Activated CD4-positive, alpha-beta T cell treated with anti-CD3 and anti-CD28 coated beads, Interleukin-2, amount 10 ng/mL, durations not matched to agents 7 days and 5 days (primary cell): Measurements from ENCODE around the gene CCR7. TPM values are rescaled to one million over a fixed set of nuclear protein-coding genes. Genes with fewer than 3 reads are reported as not detected.
A peak's percentile ranks its signal among the peaks of the same experiment; 100 is the strongest.

Experiments
- CTCF ChIA-PET: fragments of 350-600 bp; sonication (Branson Sonifier 250); formaldehyde crosslinking; loops from one replicate; lab custom pipeline; 2021; ENCODE audit warnings: antibody characterized with exemption; lab: Charles Lee
- POLR2A ChIA-PET: fragments of 350-600 bp; sonication (Branson Sonifier 250); formaldehyde crosslinking; loops from one replicate; lab custom pipeline; 2021; ENCODE audit warnings: antibody characterized with exemption; lab: Charles Lee
- DNase-seq: peaks from one replicate; pipeline ENCODE4 v3.0.0-alpha.2; 2020
- H3K27ac Mint-ChIP-seq: one replicate; pipeline ENCODE4 v1.8.0; 2021; ENCODE audit warnings: mild to moderate bottlenecking, moderate library complexity, mixed read lengths
- H3K27me3 Mint-ChIP-seq: one replicate; pipeline ENCODE4 v1.8.0; 2021; ENCODE audit warnings: mixed read lengths
- H3K36me3 Mint-ChIP-seq: one replicate; pipeline ENCODE4 v1.8.0; 2021; ENCODE audit warnings: low read depth, mixed read lengths
- H3K4me1 Mint-ChIP-seq: one replicate; pipeline ENCODE4 v1.8.0; 2021; ENCODE audit warnings: mixed read lengths
- H3K4me3 Mint-ChIP-seq: one replicate; pipeline ENCODE4 v1.8.0; 2021; ENCODE audit warnings: mild to moderate bottlenecking, moderate library complexity, mixed read lengths
- H3K9me3 Mint-ChIP-seq: one replicate; pipeline ENCODE4 v1.8.0; 2021; ENCODE audit warnings: mixed read lengths
- total RNA-seq, 2 experiments: library from RNA; stranded (reverse); gene quantifications; one replicate each; pipeline ENCODE4 v1.2.3, GENCODE V29; 2021

CCR7 gene
- total RNA-seq, 2 experiments from 2014 or later, result 281 to 323 TPM

DNA sequence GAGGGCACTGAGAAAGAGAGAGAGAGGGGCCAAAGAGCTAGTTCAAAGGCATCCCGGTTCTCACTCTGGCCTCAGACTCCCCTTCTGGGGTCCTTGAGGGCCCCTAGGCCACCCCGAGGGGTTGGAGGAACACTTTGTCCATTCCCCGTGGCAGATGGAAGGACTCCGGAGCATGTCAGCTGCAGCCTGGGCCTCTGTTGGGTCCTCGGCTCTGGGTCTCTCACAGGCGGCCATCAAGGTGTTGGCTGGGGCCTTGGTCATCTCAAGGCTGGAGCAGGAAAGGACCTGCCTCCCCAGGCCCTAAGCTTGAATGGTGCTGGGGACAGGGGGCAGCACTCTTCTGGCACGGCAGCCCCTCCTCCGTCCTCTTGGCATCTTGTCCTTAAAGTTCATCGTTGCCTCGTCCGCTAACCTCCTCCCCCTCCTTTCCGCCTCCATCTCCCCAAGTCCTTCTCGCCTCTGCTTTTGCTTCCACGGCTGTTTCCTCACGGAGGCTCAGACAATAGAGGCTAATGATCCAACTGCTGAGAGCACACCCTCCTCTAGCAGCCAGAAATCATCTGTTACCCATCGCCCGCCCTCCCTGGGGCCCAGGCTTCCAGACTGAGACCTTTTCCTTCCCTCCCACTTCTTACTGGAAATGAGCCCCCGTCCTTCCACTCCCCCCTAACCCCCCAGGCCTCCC, 23.3 kb downstream of the CCR7 start:
- Mint-ChIP-seq H3K4me3 (peak overlapping the region; percentile 56), H3K4me1 (peaks cover 83% of the 10 kb centered on the region), H3K27me3 (no peaks in the 10 kb centered on the region), H3K36me3 (peaks cover 6% of the 10 kb centered on the region), H3K27ac (peak overlapping the region; percentile 82), H3K9me3 (no peaks in the 10 kb centered on the region)
- ChIA-PET CTCF (interaction anchor here (0.9 to 21.2 kb wide), 3 partner anchors 9 to 124 kb away, joined by 4 to 317 read pairs (median 41); partner anchors contain the start of gene TOP2A), POLR2A (no interaction called here)
- DNase-seq, result no peak

DNA sequence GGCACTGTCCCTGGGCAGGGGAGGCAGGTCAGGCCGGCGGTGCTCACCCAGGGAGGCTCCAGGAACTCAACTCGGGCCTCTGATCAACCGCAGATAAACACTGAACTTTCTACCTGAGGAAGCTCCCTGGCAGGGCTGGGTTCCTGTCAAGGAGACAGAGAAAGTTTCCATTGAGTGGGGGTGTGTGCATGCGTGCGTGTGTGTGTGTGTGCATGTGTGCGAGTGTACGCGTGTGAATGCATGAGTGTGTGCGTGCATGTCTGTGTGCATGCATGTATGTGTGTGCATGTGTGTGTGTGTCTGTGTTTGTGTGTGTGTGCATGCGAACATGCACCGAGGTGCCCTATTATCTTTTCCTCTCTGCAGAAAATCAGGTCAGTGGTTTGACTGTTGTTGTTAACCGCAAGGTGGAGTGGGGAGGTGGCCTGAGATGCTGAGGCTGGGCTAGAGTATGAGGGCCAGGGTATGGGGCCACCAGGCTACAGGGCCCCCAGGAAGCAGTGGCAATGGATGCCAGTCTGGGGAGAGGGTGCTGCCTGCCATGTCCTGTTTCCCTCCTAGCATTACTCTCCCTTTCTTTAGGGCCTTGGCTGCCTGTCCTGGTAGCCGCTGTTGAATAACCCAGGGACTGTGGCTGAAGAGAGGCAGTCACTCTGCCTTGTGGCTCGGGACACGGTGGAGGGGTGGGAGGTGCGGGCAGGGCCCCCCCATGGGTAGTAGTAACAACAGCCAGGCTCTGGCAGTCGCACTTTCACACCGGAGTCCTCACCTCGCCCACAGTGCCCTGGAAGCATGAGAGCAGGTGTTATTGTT, 24.0 kb downstream of the CCR7 start:
- peak overlapping the region; percentile 60 for H3K4me3 Mint-ChIP-seq
- peak overlapping the region; percentile 82 for H3K27ac Mint-ChIP-seq
- POLR2A ChIA-PET, result no interaction called here
- peak; percentile 86 for DNase-seq
- H3K27me3 Mint-ChIP-seq, result no peaks in the 10 kb centered on the region
- CTCF ChIA-PET, result interaction anchor here (0.9 to 21.2 kb wide), 6 partner anchors 8 to 187 kb away, joined by 3 to 317 read pairs (median 4); partner anchors contain the start of gene TOP2A
- peaks cover 3% of the 10 kb centered on the region for H3K36me3 Mint-ChIP-seq
- no peaks in the 10 kb centered on the region for H3K9me3 Mint-ChIP-seq
- H3K4me1 Mint-ChIP-seq, result peaks cover 83% of the 10 kb centered on the region

DNA sequence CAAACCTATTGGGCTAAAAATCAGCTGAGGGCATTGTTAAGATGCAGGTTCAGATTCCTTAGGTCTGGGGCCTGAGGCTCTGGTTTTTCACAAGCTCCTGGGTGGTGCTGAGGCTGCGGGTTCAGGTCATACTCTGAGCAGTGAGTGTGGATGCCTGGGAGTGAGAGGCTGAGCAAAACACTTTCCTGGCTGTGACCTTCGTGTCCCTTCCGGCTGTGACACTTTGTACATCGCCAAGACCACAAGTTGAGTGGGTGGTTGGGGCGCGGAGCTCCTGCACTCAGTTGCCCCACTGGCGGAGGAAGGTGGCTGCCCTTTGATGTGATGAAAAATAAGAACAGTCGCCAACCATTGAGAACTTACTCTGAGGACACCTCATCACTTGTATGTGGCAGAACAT, 24.8 kb downstream of the CCR7 start:
- Mint-ChIP-seq H3K4me1 (peaks cover 82% of the 10 kb centered on the region), H3K27me3 (no peaks in the 10 kb centered on the region), H3K4me3 (peak overlapping the region; percentile 60), H3K9me3 (no peaks in the 10 kb centered on the region), H3K27ac (peak overlapping the region; percentile 82), H3K36me3 (no peaks in the 10 kb centered on the region)
- DNase-seq, result peak; percentile 64
- ChIA-PET CTCF (interaction anchor here (0.8 to 21.2 kb wide), 11 partner anchors 7 to 186 kb away, joined by 3 to 317 read pairs (median 5); partner anchors contain the start of genes IGFBP4 and TOP2A), POLR2A (interaction anchor here (0.9 kb wide), 1 partner anchor 22 kb away, joined by 4 read pairs; no protein-coding TSS in a partner anchor)

DNA sequence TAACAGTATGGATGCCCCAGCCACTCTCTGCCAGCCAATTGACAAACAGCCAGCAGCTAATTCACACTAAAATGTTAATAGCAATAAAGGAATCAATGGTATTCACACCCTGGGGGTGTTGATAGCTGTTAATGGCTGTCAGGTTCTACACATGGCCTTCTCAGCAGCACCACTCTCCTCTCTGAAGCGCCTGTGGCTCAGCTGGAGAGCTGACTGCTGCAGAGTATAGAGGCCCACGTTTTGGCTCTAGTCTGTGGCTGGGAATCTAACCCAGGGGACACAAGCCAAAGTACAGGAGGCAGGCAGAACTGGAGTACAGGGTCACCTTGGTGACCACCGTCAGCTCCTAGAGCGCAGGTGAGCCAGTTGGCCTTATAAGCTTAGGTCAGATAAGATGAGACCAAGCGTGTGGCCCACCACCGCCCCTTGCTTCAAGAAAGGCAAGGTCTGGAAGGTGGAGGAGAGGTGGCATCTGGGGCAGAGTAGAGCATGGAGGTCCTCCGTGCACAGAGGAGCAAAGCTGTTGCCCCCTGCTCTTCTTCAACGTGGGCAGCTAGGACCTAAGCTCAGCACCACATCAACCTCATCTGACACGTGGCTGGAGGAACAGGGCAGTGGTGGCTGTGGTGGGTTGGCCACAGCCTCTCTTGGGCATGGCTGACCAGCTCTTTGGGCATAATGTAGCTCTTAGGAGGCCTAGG, 25.4 kb downstream of the CCR7 start:
- Mint-ChIP-seq H3K4me1 (peaks cover 83% of the 10 kb centered on the region), H3K27me3 (no peaks in the 10 kb centered on the region), H3K36me3 (no peaks in the 10 kb centered on the region), H3K9me3 (no peaks in the 10 kb centered on the region), H3K27ac (peak overlapping the region; percentile 82), H3K4me3 (peak overlapping the region; percentile 60)
- no peak for DNase-seq
- ChIA-PET POLR2A (interaction anchor here (0.9 kb wide), 1 partner anchor 23 kb away, joined by 4 read pairs; no protein-coding TSS in a partner anchor), CTCF (interaction anchor here (0.8 to 21.2 kb wide), 14 partner anchors 7 to 185 kb away, joined by 3 to 317 read pairs (median 4); partner anchors contain the start of genes IGFBP4 and TOP2A)

DNA sequence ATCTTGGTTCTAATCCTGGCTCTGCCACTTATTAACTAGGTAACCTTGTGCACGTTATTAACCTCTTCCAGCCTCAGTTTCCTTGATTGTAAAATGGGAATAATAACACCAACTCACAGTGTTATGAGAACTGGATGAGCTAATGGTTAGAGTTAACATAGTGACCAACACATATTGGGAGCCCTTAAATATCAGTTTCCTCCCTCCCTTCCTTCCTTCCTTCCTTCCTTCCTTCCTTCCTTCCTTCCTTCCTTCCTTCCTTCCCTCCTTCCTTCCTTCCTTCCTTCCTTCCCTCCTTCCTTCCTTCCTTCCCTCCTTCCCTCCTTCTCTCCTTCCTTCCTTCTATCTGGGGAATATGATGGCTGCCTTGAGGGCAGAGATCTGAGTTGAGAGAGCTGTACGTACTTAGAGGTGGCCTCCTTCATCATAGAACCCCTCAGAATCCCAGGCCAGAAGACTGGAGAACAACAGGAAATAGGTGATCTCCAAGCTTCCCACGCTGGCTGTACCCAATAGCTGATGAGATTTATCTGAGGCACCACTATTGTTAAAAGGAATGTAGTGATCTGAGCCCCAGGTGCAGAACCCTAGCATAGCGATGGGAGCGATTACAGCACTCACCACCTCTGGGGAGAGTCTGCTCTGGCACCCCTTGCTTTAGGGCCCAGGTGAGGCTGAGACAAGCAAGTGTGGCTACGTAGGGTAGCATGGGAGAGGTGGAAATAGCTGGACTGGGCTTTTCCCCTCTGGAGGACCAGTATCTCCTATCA, 26.2 kb downstream of the CCR7 start:
- Mint-ChIP-seq H3K4me3 (no peak overlapping the region), H3K9me3 (no peaks in the 10 kb centered on the region), H3K27me3 (no peaks in the 10 kb centered on the region), H3K4me1 (peaks cover 89% of the 10 kb centered on the region), H3K27ac (peak overlapping the region; percentile 33), H3K36me3 (no peaks in the 10 kb centered on the region)
- CTCF ChIA-PET, result interaction anchor here (0.7 to 21.2 kb wide), 10 partner anchors 9 to 184 kb away, joined by 3 to 317 read pairs (median 4); partner anchors contain the start of genes IGFBP4 and TOP2A
- DNase-seq, result no peak
- POLR2A ChIA-PET, result no interaction called here

DNA sequence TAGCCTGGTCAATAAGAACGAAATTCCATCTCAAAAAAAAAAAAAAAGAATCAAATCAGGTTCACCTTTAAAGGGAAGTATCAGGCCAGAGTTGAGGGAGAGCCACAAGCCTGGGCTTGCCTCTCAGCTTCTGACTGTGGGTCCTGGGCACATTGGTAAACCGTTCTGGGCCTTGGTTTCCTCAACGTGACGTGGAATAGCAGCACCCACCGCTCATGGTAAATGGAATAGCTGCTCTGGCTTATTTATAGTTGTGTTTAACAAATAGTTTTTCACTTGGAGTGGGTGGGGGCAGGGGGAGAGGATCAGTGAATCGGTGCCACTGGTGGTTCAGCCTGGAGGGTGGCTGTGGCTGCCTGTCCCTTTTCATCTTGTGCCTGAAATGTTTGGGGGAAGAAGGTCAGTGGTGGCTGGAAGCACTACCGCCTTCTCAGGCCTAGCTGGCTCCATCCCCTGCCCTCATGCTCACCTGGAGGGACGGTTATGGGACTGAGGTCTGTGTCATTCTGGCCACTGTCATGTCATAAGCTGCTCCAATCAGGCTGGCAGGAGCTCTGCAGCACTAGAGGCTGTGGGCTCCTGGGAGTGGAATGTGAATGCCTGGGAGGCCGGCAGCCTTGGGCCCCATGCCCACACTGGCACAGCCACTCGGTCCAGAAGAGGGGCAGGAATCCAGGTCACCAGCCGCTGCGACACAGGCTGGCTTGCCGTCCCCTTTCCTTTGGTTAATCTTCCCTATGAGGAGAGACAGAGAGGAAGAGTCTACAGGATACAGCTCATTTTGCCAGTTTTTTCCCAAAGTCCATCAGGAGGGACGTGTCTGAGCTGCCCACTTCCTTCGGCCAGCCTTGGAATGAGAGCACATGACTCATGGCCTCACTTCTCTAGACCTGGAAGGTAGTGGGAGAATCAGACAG, 27.0 kb downstream of the CCR7 start:
- Mint-ChIP-seq H3K9me3 (no peaks in the 10 kb centered on the region), H3K4me3 (no peak overlapping the region), H3K36me3 (no peaks in the 10 kb centered on the region), H3K4me1 (peaks cover 96% of the 10 kb centered on the region), H3K27ac (peak overlapping the region; percentile 36), H3K27me3 (peaks cover 2% of the 10 kb centered on the region)
- POLR2A ChIA-PET, result interaction anchor here (0.9 kb wide), 1 partner anchor 111 kb away, joined by 3 read pairs; no protein-coding TSS in a partner anchor
- DNase-seq, result no peak
- CTCF ChIA-PET, result interaction anchor here (0.6 to 21.2 kb wide), 10 partner anchors 10 to 339 kb away, joined by 3 to 317 read pairs (median 4); no protein-coding TSS in a partner anchor

DNA sequence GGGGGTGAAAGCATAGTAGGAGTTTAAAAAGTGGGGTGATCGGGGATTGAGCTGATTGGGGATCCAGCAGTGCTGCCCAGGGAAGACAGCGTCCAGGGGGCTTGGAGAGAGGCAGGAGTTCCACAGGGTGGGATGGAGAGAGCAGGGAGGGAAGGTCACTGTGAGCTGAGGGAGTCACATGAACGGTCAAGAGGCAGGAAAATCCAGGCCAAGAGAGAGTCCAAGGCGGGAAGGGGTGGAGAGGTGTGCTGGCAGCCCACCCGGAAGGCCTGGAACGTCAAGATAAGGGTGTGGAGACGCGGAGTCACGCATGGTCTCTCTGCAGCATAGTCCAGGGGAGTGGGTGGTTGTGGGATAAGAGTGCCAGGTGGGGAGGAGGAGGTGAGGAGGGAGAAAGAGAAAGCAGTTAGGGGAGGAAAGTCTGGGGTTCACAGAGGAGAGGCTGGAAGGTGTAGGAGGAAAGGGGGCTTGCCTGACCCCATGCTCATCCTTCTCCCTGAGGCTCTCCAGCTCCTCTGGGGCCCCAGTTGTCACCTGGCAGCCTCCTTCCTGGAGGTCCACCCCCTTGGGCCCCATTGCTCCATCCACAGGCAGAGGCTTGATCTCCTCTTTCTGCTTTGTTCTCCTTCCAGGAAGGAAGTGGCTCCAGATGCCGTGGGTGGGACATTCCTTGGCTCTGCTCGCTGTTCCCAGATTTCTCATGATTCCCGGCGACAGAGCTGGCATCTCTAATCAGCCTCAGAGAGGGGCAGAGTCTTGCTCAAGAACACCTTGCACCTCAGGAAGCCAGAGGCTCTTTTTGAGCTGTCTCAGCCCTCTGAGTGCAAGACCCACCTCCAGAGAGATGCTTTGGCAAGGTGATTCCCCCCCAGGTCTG, 28.7 kb downstream of the CCR7 start:
- Mint-ChIP-seq H3K36me3 (no peaks in the 10 kb centered on the region), H3K27me3 (peaks cover 2% of the 10 kb centered on the region), H3K9me3 (no peaks in the 10 kb centered on the region), H3K4me3 (no peak overlapping the region), H3K27ac (peak overlapping the region; percentile 54), H3K4me1 (peaks cover 96% of the 10 kb centered on the region)
- ChIA-PET POLR2A (interaction anchor here (0.6 kb wide), 1 partner anchor 93 kb away, joined by 3 read pairs; no protein-coding TSS in a partner anchor), CTCF (interaction anchor here (0.5 to 21.2 kb wide), 10 partner anchors 11 to 1542 kb away, joined by 3 to 317 read pairs (median 5); partner anchors contain the start of gene TOP2A)
- no peak for DNase-seq

DNA sequence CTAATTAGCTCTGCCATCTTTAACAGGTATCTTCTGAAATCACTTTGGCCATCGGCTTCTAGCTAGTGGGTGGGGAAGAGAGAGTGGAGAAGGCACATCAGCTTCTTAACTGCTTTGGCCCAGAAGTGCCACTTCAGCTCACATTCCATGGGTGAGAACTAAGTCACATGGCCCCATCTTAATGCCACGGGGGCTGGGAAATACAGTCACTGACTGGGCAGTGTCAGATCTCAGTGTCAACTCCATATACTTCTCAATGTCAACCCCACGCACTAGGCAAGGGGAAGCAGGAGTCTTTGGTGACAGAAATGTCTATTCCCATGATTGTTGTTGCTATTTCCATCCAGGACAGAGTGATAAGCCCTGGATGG, 29.4 kb downstream of the CCR7 start:
- DNase-seq, result no peak
- Mint-ChIP-seq H3K36me3 (peaks cover under 1% of the 10 kb centered on the region), H3K4me1 (peaks cover 96% of the 10 kb centered on the region), H3K9me3 (no peaks in the 10 kb centered on the region), H3K4me3 (no peak overlapping the region), H3K27ac (peak overlapping the region; percentile 54), H3K27me3 (peaks cover 2% of the 10 kb centered on the region)
- CTCF ChIA-PET, result interaction anchor here (0.7 to 21.2 kb wide), 11 partner anchors 12 to 233 kb away, joined by 3 to 317 read pairs (median 5); partner anchors contain the start of genes GJD3 and TOP2A
- POLR2A ChIA-PET, result interaction anchor here (0.6 kb wide), 1 partner anchor 92 kb away, joined by 3 read pairs; no protein-coding TSS in a partner anchor

DNA sequence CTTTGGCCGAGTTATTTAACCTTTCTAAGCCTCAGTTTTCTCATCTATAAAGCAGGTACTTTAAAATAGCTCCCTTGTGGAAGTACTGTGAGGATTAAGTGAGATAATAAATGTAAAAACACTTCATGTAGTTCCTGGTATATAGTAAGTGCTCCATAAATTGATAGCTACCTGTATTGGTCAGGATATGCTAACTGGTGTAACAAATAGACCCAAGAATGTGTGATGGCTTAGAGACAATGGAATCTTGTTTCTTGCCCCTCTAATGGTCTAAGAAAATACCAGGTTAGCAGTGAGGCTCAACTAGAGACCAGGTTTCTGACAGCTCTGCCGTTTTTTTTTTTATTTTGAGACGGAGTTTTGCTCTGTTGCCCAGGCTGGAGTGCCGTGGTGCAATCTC, 29.8 kb downstream of the CCR7 start:
- DNase-seq, result no peak
- ChIA-PET POLR2A (interaction anchor here (0.8 kb wide), 1 partner anchor 60 kb away, joined by 3 read pairs; no protein-coding TSS in a partner anchor), CTCF (interaction anchor here (0.7 to 21.2 kb wide), 12 partner anchors 8 to 232 kb away, joined by 3 to 317 read pairs (median 6); partner anchors contain the start of genes GJD3 and TOP2A)
- Mint-ChIP-seq H3K9me3 (no peaks in the 10 kb centered on the region), H3K4me3 (no peak overlapping the region), H3K27ac (peak overlapping the region; percentile 90), H3K4me1 (peaks cover 96% of the 10 kb centered on the region), H3K27me3 (peaks cover 2% of the 10 kb centered on the region), H3K36me3 (peaks cover 3% of the 10 kb centered on the region)
